ENCODE measurements around the gene CALN1. TPM values are rescaled to one million over a fixed set of nuclear protein-coding genes. Genes with fewer than 3 reads are reported as not detected.

The CALN1 gene
- total and polyA plus RNA-seq, 9 of the 15 experiments (the other 6 are each of a cell fraction or from before 2014, with no cell fraction given) = 1.4 to 7.5 (median 3.3) TPM

DNA sequence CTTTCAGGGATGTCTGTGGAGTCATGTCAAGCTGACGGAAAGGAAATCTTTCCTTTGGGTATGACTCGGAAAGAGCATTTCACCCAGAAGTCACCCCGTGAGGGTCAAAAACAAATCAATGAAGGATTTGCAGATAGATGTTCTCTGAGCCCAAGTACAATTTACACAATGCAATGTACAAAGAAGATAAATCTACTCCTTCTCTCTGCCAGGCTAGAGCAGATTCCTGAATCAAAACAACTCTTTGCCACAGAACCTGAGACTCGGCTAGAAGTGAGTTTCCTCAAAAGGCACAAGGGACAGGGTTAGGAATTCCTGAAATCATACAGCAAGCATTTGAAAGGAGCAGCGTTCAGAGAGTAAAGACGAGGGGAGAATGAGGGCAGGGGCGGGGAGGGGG lies 34.0 kb upstream of the CALN1 start:
- Histone ChIP-seq H4K20me1 (replicated peaks; ENCODE audit: control insufficient read depth, insufficient read depth, low read length) (no peaks in the 10 kb centered on the region; the same call in 1 of the 2 replicates), H2AFZ (ENCODE audit: low read depth, low read length) (no peak overlapping the region), H3K27me3 (ENCODE audit: control insufficient read depth in 2 of 2, insufficient read depth in 2 of 2, low read length in 2 of 2) (peaks cover 49 to 76% of the 10 kb centered on the region in 2 experiments), H3K9me3 (replicated peaks; ENCODE audit: control insufficient read depth, insufficient read depth, low read depth, low read length) (no peaks in the 10 kb centered on the region; the same call in 1 of the 2 replicates), H3K4me3 (no peak overlapping the region), H3K79me2 (ENCODE audit: control insufficient read depth, insufficient read depth, low read length) (no peaks in the 10 kb centered on the region), H3K4me1 (replicated peaks in 1 of 2; ENCODE audit: control insufficient read depth in 2 of 2, insufficient read depth in 2 of 2, low read length in 2 of 2) (no peaks in the 10 kb centered on the region), H3K27ac (ENCODE audit: extremely low read depth, low read depth, low read length) (no peak overlapping the region), H3K4me2 (ENCODE audit: insufficient read depth, low read length) (no peak overlapping the region), H3K9ac (ENCODE audit: insufficient read depth in 1 of 2, low read depth in 2 of 2, low read length in 2 of 2) (no peak overlapping the region), H3K36me3 (ENCODE audit: control insufficient read depth, insufficient read depth, low read length) (no peaks in the 10 kb centered on the region), H3K9me1 (ENCODE audit: control insufficient read depth, insufficient read depth, low read length) (no peaks in the 10 kb centered on the region)
- WGBS (ENCODE audit: insufficient coverage, low coverage, missing lambda C conversion rate) = 0% methylated on average over 6 of the region's 7 CpGs
- in situ Hi-C loops (cut with MboI) = no loop called here
- ChIA-PET POLR2A (no interaction called here), CTCF (ENCODE audit: low intra/inter-chr PET ratio) (no interaction called here)
- intact Hi-C loops (cut with micrococcal nuclease) = no loop called here
- no peak for ATAC-seq
- no peak for FAIRE-seq
- TF ChIP-seq, protein P1, sequence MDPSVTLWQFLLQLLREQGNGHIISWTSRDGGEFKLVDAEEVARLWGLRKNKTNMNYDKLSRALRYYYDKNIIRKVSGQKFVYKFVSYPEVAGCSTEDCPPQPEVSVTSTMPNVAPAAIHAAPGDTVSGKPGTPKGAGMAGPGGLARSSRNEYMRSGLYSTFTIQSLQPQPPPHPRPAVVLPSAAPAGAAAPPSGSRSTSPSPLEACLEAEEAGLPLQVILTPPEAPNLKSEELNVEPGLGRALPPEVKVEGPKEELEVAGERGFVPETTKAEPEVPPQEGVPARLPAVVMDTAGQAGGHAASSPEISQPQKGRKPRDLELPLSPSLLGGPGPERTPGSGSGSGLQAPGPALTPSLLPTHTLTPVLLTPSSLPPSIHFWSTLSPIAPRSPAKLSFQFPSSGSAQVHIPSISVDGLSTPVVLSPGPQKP (CRISPR knock-in tag; IDR thresholded peaks at IDR 0.05) = no peak
- DNase-seq (ENCODE audit: extremely low read depth in 1 of 4, low spot score in 3 of 4) = no peak
- no TSS peak for BruUV-seq (replicated peaks)

DNA sequence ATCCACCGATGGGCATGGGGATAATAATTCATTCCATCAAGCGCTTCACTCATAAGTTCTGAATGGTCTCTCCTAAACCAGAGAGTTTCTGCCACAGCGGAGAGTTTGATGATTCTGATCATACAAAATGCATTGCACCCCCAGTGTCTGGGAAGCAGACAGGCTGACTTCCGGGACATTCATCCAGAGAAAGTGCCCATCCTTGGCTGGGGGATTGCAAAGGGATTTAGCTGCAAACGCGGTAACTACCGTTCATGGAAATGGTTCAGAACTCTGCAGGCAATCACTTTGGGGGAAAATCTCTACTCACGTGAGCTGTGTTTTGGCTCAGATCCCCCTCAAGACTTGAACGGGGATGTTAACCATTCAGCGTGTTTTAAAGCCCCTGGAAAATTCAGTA lies 33.4 kb upstream of the CALN1 start:
- no peak for ATAC-seq
- H3K4me1 ChIP-seq (replicated peaks in 1 of 2; ENCODE audit: control insufficient read depth in 2 of 2, insufficient read depth in 2 of 2, low read length in 2 of 2) = no peaks in the 10 kb centered on the region
- H3K36me3 ChIP-seq (ENCODE audit: control insufficient read depth, insufficient read depth, low read length) = no peaks in the 10 kb centered on the region
- H3K79me2 ChIP-seq (ENCODE audit: control insufficient read depth, insufficient read depth, low read length) = no peaks in the 10 kb centered on the region
- in situ Hi-C loops (cut with MboI) = no loop called here
- no peak overlapping the region for H3K9ac ChIP-seq (ENCODE audit: insufficient read depth in 1 of 2, low read depth in 2 of 2, low read length in 2 of 2)
- no peak for FAIRE-seq
- TF ChIP-seq ZNF274 (IDR thresholded peaks at IDR 0.05; ENCODE audit: borderline replicate concordance, low read depth, low read length) = no peak
- WGBS (ENCODE audit: insufficient coverage, low coverage, missing lambda C conversion rate) = 3% methylated on average over 10 of the region's 10 CpGs
- CTCF ChIA-PET (ENCODE audit: low intra/inter-chr PET ratio) = no interaction called here
- H3K27me3 ChIP-seq (ENCODE audit: control insufficient read depth in 2 of 2, insufficient read depth in 2 of 2, low read length in 2 of 2) = peaks cover 49 to 77% of the 10 kb centered on the region in 2 experiments
- H3K27ac ChIP-seq (ENCODE audit: extremely low read depth, low read depth, low read length) = no peak overlapping the region
- H3K9me3 ChIP-seq (replicated peaks; ENCODE audit: control insufficient read depth, insufficient read depth, low read depth, low read length) = no peaks in the 10 kb centered on the region; the same call in 1 of the 2 replicates
- intact Hi-C loops (cut with micrococcal nuclease) = no loop called here
- no peak overlapping the region for H3K4me3 ChIP-seq
- POLR2A ChIA-PET = interaction anchor here (0.7 kb wide), 2 partner anchors 11 to 23 kb away, joined by 3 read pairs; no protein-coding TSS in a partner anchor
- H3K9me1 ChIP-seq (ENCODE audit: control insufficient read depth, insufficient read depth, low read length) = no peaks in the 10 kb centered on the region
- no peak overlapping the region for H3K4me2 ChIP-seq (ENCODE audit: insufficient read depth, low read length)
- BruUV-seq (replicated peaks) = no TSS peak
- H2AFZ ChIP-seq (ENCODE audit: low read depth, low read length) = no peak overlapping the region
- H4K20me1 ChIP-seq (replicated peaks; ENCODE audit: control insufficient read depth, insufficient read depth, low read length) = no peaks in the 10 kb centered on the region; the same call in 1 of the 2 replicates
- DNase-seq (ENCODE audit: extremely low read depth in 1 of 4, low spot score in 3 of 4) = no peak
